ENCODE results near the gene HOXA10. TPM values are rescaled to one million over a fixed set of nuclear protein-coding genes. Genes with fewer than 3 reads are reported as not detected.

HOXA10 gene
- total RNA-seq, 1 donor from 2014 or later = 4.4 TPM

DNA sequence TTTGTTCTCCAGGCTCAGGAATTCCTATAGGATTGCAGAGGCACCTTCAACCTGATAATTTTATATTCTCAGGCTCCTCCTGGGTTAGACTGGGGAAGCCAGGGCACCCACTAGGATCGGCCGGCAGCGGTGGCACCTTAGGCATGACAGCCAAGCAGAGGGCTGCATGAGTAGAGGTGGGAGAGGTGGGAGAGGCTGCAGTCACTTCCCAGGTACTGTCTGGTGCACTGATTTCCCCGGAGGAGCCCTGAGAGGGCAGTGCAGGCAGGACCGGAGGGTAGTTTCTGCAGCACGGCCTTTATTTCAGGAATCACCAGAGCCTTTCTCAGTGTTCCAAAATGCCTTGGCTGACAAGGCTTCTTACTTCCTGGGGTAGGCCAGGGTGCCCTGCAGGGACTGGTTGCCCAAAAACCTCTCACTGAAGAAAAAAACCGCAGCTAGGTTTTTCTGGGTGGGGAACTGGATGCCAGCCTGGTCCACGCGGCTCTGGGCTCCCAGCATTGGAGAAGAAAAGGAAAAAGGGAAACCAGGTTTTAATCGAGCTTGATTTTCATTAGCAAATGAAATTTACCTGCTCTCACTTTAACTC is 29.3 kb upstream of the HOXA10 start:
- no peak for DNase-seq

- DNase-seq = no peak
Observed at GRCh38 chr7:27202862-27203134, 28.7 kb upstream of the HOXA10 start.

DNA sequence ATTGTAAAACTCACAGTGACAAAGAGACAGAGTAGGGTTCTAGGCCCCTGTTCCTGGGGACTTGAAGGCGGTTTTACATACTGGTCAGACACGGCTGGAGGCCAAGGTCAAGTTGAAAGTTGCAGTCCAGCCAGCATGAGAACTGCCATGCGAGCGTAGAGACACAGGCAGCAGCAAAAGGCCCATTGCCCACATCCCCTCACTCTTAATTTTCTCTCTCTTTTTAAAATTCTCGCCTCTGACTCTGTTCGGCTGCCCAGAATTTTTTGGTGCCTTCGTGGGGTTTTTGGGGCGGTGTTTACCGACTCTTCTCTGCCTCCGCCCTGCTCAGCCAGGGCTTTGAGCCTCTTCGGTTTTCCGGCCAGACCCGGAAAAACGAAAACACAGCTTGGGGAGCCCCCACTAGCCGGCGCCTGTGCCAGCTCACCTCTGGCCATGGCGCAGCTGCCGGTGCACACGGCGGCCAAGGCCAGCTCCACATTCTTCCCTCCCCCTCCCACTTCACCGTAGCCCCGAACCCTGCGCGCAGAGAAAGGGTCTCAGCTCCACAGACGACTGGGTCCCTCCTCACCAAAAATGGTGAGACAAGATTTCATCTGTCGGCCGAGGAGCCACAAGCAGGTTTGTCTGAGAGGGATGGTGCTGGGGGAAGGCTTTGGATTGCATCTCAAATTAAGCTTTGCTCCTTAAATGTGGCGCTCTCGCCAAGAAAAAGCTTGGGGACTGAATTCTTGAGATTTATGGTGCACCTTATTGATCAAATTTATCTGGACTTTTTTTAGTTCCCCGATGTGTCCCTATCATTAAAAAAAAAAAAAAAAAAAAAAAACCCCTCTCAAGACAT is 28.1 kb upstream of the HOXA10 start:
- no peak for DNase-seq

DNA sequence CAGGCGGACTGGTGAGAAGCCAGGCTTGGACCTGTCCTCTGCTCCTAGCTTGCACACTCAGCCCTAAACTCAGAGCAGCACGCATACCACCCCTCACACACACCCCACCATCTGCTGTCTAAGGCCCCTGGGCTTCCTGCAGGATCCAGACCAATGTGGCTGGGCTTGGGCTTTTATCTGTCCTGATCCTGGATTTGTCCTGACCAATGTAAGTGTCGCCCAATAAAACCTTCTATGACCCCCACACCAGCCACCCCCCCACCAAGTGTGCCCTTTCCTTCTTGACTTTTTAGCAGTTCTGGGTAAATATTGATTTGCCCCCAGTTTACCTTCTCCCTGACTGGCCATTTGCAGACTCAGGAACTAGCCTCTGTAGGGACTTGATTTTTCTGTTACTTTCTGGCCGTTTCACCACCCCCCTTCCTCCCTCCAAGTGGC is 27.5 kb upstream of the HOXA10 start:
- no peak for DNase-seq

- no peak for DNase-seq
Observed at GRCh38 chr7:27200761-27201579, 26.9 kb upstream of the HOXA10 start.

GRCh38 chr7:27199849-27200760 is 26.0 kb upstream of the HOXA10 start, which contains the start of gene HOXA13:
HOXA13 (minus strand) TSS chr7:27200091; CDS start chr7:27200077, 14 bp downstream.
- DNase-seq = no peak

GRCh38 chr7:27198871-27199801 is 25.0 kb upstream of the HOXA10 start:
- DNase-seq = peak; percentile 48

DNA sequence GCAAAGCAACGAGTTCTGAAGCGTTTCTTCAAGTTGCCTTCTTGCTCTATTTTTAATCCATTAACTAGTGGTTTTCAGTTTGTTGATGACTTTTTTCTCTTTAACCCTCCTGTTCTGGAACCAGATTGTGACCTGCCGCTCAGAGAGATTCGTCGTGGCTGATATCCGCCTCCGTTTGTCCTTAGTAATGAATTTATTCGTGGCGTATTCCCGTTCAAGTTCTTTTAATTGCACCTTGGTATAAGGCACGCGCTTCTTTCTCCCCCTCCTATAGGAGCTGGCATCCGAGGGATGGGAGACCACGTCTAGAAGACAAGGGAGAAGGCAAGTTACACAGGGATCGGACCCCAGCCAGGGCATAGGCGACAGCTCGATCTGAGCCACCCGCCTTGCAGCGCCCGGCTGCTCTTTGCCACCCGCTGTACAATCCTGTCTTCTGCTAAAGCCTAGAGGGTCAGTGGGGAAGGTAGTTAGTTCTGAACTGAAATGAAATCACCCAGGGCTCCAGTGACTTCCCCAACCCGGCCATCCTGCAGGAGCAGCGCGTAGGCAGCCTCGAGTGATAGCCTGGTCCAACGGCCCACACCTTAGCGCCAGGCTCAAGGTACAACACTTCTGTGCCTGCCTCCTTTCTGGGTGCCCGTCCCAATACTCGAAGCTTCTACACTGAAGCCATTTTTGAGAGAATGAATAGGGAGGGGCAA is 24.2 kb upstream of the HOXA10 start:
- DNase-seq = no peak

DNA sequence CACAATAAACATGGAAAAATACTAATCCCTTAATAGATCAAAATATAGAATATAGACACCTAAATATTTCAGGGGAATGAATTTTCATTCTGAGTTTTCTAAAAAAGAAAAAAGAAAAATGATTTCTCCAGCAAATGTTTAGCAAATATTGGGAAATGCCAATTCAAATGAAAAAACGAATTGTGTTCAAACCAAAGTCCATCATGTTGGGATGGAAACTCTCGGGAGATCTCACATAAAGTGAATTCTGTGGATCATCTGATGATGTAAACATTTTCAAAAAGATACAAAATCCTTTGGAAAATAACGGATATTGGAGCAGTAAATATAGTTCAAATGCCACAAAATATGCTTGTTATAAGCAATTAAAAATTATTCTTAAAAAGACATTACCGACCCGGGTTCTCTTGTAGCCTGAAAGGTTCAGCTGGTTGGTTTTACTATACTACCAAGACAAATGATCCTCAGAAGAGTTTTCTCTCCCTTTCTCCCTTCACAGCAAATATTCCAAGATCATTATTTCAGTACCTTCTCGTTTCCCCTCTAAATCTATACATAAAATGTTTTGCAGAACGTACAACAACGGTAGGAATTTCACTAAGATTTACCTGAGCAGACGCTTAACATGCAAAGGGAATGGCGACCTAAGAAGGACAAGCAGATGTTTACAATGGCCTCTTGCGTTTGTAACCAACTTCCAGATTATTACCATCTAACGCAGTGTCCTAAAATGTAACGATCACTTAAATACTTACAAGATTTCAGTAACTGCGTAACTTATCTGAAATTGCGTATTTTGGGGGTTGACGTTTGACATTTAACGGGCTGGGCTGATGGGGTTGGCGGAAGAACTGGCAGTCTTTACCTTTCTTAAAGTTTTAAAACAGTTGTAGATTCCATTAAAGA is 23.3 kb upstream of the HOXA10 start:
- DNase-seq = no peak

GRCh38 chr7:27196287-27196767 is 22.2 kb upstream of the HOXA10 start:
- DNase-seq = peak; percentile 90

DNA sequence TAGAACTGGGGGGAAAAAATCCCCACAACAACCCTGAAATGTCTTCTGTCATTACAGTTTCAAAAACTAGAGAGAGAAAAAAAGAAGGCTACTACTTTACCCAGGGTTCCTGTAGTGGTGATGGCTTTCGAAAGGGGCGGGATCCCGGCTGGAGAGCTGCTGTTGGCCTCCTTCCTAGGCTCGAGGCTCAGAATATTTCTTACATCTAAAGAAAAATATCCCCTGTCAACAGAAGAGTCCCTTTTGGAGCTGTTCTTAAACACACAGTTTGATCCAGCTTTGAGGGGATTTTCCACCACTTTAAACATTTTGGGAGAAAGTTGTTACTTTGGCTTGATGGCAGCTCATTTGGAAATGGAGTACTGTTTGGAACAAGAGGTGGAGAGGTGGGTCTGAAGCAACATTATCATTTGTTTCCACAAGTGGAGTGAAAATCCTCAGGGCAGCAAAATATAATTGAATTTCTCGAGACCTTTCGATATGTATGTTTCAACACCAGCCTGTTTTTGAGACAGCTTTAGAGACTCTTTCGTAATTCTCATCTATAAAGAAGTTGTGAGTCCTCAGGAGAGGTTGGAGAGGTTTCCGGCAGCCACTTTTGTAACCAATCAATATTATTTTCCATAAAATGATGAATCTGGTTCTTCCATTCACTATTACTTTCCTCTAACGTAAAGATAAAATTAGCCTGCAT is 20.7 kb upstream of the HOXA10 start:
- DNase-seq = no peak

GRCh38 chr7:27194002-27194352 is 19.9 kb upstream of the HOXA10 start:
- DNase-seq = no peak

- no peak for DNase-seq
Observed at GRCh38 chr7:27193335-27194001, 19.3 kb upstream of the HOXA10 start.

DNA sequence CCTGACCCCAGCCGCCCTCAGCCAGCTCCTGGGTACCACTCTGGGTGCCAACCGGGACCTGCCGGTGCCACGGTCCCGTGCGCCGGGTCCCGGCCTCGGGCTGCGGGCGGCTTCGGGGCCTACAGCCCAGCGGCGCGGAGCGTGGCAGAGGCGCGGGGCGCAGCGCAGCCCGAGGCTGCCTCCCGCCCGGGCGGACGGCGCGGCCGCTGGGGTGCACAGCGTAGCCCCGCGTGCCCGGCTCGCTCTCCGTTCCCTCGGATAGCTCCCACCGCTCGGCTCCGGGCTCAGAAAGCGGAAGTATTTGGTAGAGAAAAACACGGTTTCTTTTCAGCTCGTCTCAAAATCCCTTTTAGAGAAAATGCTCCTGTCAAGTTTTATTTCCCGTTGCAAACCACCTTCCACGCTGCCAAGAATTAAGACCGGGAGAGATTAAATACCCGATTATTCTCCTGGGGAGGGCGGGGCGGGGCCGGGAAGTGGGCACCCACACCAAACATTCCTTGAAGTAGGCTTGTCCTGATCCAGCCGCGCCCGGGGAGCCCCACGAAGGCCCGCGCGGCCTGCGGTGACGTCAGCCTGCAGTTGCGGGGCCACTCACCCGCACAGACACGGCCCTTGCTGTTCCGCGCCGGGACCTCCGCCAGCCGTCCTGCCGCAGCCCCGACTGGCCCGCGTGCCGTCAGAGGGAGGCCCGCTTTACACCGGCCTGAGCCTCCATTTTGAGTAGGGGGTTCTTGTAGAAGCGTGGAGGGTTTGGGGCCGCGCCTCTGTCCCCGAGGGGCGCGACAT is 18.6 kb upstream of the HOXA10 start:
- DNase-seq = no peak

DNA sequence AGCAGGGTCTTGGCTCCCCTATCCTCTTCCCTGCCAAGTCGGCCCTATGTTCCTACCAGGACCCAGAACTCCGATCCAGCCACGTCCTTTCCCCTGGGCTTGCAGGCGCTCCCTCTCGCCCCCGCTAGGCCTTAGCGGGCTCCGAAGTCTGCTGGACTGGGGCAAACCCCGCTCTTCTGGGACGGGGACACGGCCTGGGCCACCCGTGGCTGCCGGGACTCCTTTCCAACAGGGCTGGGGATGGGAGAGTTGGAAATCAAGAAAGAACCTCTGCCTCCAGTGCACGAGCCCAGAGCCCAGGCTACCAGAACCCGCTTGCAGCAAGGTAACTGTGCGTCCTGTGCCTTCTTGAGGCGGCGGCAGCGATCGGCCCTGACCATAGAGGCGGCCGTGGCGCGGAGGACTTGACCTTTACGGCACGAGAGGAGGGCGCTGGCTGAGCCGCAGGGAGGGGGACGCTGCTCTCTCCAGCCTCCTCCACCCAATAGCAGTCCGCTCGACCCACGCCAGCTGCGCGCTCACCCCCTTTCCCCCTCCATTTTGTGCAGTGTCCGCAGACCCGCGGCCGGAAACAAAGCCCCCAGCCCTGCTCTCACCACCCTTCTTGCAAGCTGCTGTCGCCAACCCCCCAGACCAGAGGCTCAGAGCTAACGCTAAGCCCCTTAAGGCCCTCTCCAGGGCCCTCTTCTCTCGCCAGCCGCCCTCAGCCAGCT is 17.9 kb upstream of the HOXA10 start:
- no peak for DNase-seq

DNA sequence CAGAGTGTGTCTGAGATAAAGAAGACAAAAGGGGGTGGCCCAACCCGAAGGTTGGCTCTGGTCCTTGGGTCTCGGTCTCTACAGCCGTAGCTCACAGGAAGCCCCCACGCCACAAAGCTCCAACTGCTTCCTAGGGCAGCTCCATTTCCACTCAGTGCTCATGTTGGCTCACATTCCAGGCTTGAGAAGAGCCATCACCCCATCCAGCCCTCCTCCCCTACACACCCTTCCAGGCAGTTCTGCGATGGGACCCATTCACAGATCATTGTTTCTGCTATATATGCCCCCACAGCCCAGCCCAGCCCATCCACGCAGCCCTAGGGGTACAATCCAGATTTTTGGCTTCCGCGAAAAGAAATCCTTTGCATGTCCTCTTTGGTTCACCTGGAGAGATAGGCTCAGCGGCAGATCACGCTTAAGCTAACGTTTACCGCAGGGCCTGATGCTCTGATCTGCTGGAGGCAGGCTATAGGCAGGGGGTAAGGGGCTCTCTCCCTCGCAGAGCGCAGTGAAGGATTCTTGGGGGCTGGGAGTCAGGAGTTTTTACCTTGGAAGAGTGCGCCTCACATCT is 17.1 kb upstream of the HOXA10 start:
- DNase-seq = no peak
